Cardiac muscle cell (in vitro differentiated cells and primary cell): ENCODE measurements around the gene LPP. TPM values are rescaled to one million over a fixed set of nuclear protein-coding genes. Genes with fewer than 3 reads are reported as not detected.

Experiments
- DNase-seq, 2 donors: peaks; one replicate each; pipeline versions ENCODE4 v3.0.0 to v3.0.0-alpha.2; 2010 to 2017; ENCODE audit warnings: low read depth in 1 of 2, low spot score in 1 of 2
- H3K27ac ChIP-seq: fragments of 200-600 bp; sonication (generic); 2 replicates; pipeline ENCODE4 v1.5.1; 2016
- H3K27me3 ChIP-seq: fragments of 200-600 bp; sonication (generic); 2 replicates; pipeline ENCODE4 v1.6.0; 2016; ENCODE audit warnings: control low read depth
- H3K36me3 ChIP-seq: fragments of 200-600 bp; sonication (generic); 2 replicates; pipeline ENCODE4 v1.5.1; 2016; ENCODE audit warnings: control low read depth
- H3K4me1 ChIP-seq: fragments of 200-600 bp; sonication (generic); 2 replicates; pipeline ENCODE4 v1.8.1; 2017; ENCODE audit warnings: low read depth, mild to moderate bottlenecking, mixed run types
- H3K4me3 ChIP-seq: fragments of 200-600 bp; sonication (generic); 2 replicates; pipeline ENCODE4 v1.5.1; 2016; ENCODE audit warnings: mild to moderate bottlenecking
- H3K9me3 ChIP-seq: fragments of 200-600 bp; sonication (generic); 2 replicates; pipeline ENCODE4 v1.5.1; 2017; ENCODE audit warnings: low read depth, mild to moderate bottlenecking, control low read depth
- polyA plus RNA-seq: library from polyadenylated mRNA; unstranded; fragments of >200 nt; fragmentation: Nextera tagmentation; extraction: Ambion mirVana; gene quantifications from 2 replicates; pipeline ENCODE4 v1.2.1, GENCODE V29; 2016
- total RNA-seq: library from RNA; depleted of rRNA; stranded (reverse); fragments of >200 nt; gene quantifications from 2 replicates; pipeline ENCODE4 v1.2.3, GENCODE V29; 2016
- TF ChIP-seq, protein P1 (sequence below): IDR thresholded peaks from 2 replicates; pipeline ENCODE4 v1.5.1; 2012; ENCODE audit warnings: low read depth, mild to moderate bottlenecking, low read length

LPP gene
- total and polyA plus RNA-seq, 2 experiments from 2014 or later, result 21.4 to 45.2 TPM

DNA sequence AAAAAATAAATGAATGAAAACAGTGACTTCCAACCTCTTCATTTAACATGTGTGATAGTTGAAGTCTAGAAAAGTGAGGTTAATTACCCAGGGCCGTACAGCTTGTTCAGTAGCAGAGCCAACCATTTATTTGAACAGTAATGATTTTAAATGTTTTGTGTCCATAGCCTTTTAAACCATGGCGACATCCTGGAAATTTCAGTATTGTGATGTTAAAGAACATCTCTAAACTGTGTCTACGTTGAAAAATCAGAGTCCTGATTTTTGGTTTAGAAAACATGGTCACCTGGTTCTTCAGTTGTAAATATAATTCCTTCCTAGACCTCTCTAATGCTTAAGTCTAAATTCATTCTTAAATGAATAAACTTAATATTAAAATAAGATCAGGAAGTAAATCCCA lies 14.2 kb downstream of the LPP start:
- Histone ChIP-seq H3K36me3 (no peaks in the 10 kb centered on the region), H3K27me3 (no peaks in the 10 kb centered on the region), H3K27ac (no peak overlapping the region), H3K9me3 (no peaks in the 10 kb centered on the region), H3K4me1 (peaks cover 9% of the 10 kb centered on the region), H3K4me3 (no peak overlapping the region)
- DNase-seq, result no peak
- TF ChIP-seq, protein P1, sequence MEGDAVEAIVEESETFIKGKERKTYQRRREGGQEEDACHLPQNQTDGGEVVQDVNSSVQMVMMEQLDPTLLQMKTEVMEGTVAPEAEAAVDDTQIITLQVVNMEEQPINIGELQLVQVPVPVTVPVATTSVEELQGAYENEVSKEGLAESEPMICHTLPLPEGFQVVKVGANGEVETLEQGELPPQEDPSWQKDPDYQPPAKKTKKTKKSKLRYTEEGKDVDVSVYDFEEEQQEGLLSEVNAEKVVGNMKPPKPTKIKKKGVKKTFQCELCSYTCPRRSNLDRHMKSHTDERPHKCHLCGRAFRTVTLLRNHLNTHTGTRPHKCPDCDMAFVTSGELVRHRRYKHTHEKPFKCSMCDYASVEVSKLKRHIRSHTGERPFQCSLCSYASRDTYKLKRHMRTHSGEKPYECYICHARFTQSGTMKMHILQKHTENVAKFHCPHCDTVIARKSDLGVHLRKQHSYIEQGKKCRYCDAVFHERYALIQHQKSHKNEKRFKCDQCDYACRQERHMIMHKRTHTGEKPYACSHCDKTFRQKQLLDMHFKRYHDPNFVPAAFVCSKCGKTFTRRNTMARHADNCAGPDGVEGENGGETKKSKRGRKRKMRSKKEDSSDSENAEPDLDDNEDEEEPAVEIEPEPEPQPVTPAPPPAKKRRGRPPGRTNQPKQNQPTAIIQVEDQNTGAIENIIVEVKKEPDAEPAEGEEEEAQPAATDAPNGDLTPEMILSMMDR, result no peak

GRCh38 chr3:188168648-188169047 lies 14.7 kb downstream of the LPP start:
- H3K27me3 ChIP-seq, result no peaks in the 10 kb centered on the region
- DNase-seq, result no peak
- TF ChIP-seq, protein P1, result no peak
- no peak overlapping the region for H3K4me3 ChIP-seq
- peaks cover 9% of the 10 kb centered on the region for H3K4me1 ChIP-seq
- H3K36me3 ChIP-seq, result no peaks in the 10 kb centered on the region
- no peak overlapping the region for H3K27ac ChIP-seq
- H3K9me3 ChIP-seq, result no peaks in the 10 kb centered on the region

DNA sequence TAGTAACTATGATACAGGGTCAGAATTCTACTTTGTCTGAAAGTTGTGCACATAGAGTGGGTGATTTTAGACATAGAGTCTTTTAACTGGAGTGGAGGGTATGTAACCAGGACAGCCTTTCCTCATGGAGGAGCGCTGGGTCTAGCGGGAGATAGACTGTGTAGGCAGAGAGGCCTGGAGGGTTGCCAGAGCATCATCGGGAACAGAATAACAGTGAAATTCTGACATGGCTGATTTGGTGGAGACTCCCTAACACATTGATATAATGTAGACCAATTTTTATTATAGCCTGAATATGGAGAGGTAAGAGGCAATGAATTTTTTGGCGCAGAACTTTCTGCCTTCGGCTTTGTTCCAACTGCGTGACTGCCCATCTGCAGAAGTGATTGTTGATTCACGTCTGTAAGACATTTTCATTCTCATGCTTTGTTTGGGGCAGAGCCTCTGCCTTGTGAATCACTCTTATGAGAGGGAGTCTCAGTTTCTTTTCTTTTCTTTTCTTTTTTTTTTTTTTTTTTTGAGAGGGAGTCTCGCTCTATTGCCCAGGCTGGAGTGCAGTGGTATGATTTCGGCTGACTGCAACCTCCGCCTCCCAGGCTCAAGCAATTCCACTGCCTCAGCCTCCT lies 16.0 kb downstream of the LPP start:
- no peaks in the 10 kb centered on the region for H3K27me3 ChIP-seq
- no peak overlapping the region for H3K4me3 ChIP-seq
- DNase-seq, result peak in 1 of 2 donors; percentile 55
- peaks cover 9% of the 10 kb centered on the region for H3K4me1 ChIP-seq
- H3K9me3 ChIP-seq, result no peaks in the 10 kb centered on the region
- TF ChIP-seq, protein P1, result no peak
- H3K27ac ChIP-seq, result no peak overlapping the region
- no peaks in the 10 kb centered on the region for H3K36me3 ChIP-seq

DNA sequence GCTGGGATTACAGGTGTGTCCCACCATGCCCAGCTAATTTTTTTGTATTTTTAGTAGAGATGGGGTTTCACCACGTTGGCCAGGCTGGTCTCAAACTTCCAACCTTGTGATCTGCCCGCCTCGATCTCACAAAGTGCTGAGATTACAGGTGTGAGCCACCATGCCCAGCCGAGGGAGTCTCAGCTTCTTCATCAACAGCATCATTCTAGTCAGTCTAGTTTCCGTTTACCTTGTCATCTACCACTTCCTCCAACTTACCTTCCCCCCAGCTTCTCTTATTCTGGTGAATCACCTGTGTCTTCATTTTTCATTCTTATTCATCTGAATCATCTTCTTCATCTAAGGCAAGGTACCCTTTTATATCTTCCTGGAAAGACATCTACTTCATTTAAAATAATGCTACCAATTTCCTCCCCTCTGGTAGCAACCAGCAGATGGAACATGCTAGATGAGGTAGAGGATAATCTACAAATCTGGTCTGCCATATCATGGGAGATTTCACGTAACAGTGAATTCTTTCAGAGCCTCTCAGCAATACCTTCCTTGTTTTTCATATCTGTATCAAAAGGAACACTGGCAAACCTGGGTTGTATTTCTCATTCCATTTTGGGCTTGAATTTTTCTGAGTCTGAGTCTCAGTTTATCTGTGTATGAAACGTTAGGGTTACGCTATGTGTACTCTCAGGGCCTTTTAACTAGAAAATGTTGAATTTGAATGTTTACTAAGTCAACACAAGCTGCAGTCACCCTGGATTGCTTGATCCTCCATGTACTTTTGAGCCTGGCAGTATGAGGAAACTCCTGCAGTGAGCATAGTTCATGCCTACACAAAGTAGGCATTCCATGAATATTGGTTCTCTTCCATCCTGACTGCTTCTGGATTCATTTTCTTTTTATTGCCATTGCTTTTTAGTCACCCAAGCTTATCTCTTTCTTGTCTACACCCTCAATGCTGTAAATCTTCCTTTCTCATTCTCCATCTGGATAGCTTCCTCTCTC lies 16.8 kb downstream of the LPP start:
- Histone ChIP-seq H3K36me3 (no peaks in the 10 kb centered on the region), H3K4me3 (no peak overlapping the region), H3K27ac (no peak overlapping the region), H3K9me3 (no peaks in the 10 kb centered on the region), H3K27me3 (no peaks in the 10 kb centered on the region), H3K4me1 (peaks cover 9% of the 10 kb centered on the region)
- DNase-seq, result no peak
- TF ChIP-seq, protein P1, result no peak

GRCh38 chr3:188171682-188172467 lies 17.9 kb downstream of the LPP start:
- Histone ChIP-seq H3K36me3 (no peaks in the 10 kb centered on the region), H3K27ac (peak overlapping the region; percentile 42), H3K4me1 (peaks cover 4% of the 10 kb centered on the region), H3K4me3 (no peak overlapping the region), H3K27me3 (no peaks in the 10 kb centered on the region), H3K9me3 (no peaks in the 10 kb centered on the region)
- DNase-seq, result no peak
- TF ChIP-seq, protein P1, result no peak
